WERI-Rb-1 (cell line): Measurements from ENCODE around the gene SRRM5.
"Not testable (repeated sequence)": the region's sequence is repeated elsewhere in the genome, so short reads cannot be mapped to it uniquely, and the experiment has no call there.

Experiments used
- DNase-seq: peaks from one replicate; pipeline ENCODE4 v3.0.0-alpha.2; 2020
- H3K27ac ChIP-seq: fragments of 250-450 bp; sonication (Bioruptor Pico); 2 replicates; pipeline ENCODE4 v1.5.1; 2020; ENCODE audit warnings: mild to moderate bottlenecking, moderate library complexity
- H3K27me3 ChIP-seq: fragments of 250-450 bp; sonication (Bioruptor Pico); 2 replicates; pipeline ENCODE4 v1.5.1; 2021; ENCODE audit warnings: mild to moderate bottlenecking, low read depth, moderate library complexity; ENCODE audit not compliant: insufficient read depth, severe bottlenecking
- H3K36me3 ChIP-seq: fragments of 250-450 bp; sonication (Bioruptor Pico); 2 replicates; pipeline ENCODE4 v1.5.1; 2020; ENCODE audit warnings: mild to moderate bottlenecking, moderate library complexity
- H3K4me3 ChIP-seq: 2 replicates; pipeline ENCODE4 v1.5.1; 2011; ENCODE audit warnings: low read depth, mild to moderate bottlenecking, control low read depth, low read length
- H3K9me3 ChIP-seq: fragments of 250-450 bp; sonication (Bioruptor Pico); 2 replicates; pipeline ENCODE4 v1.5.1; 2021; ENCODE audit warnings: mild to moderate bottlenecking, moderate library complexity; ENCODE audit not compliant: severe bottlenecking
- TF ChIP-seq, protein P1 (sequence below): IDR thresholded peaks from 2 replicates; pipeline ENCODE4 v1.5.1; 2011; ENCODE audit warnings: low read depth, mild to moderate bottlenecking, control low read depth, inconsistent platforms, low read length

Gene SRRM5

DNA sequence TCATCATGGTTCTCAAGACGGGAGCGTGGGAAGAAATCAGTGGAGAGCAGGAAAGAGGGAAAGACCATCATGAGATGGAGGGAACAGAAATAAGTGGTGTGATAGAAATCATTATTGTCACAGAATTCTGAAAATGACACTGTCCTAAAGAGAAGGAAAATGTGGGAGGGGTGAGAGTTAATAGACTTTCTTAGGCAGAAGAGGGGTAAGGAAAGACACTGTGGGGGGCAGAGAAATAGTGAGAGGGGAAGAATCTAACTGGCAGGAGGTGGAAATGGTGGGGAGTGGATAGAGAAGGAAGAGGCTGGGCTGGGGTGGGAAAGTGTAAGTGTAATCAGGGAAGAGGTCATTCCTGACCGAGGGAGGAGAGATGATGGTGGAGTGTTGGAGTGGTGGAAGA lies 33.1 kb upstream of the SRRM5 start:
- TF ChIP-seq, protein P1, sequence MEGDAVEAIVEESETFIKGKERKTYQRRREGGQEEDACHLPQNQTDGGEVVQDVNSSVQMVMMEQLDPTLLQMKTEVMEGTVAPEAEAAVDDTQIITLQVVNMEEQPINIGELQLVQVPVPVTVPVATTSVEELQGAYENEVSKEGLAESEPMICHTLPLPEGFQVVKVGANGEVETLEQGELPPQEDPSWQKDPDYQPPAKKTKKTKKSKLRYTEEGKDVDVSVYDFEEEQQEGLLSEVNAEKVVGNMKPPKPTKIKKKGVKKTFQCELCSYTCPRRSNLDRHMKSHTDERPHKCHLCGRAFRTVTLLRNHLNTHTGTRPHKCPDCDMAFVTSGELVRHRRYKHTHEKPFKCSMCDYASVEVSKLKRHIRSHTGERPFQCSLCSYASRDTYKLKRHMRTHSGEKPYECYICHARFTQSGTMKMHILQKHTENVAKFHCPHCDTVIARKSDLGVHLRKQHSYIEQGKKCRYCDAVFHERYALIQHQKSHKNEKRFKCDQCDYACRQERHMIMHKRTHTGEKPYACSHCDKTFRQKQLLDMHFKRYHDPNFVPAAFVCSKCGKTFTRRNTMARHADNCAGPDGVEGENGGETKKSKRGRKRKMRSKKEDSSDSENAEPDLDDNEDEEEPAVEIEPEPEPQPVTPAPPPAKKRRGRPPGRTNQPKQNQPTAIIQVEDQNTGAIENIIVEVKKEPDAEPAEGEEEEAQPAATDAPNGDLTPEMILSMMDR, result no peak

DNA sequence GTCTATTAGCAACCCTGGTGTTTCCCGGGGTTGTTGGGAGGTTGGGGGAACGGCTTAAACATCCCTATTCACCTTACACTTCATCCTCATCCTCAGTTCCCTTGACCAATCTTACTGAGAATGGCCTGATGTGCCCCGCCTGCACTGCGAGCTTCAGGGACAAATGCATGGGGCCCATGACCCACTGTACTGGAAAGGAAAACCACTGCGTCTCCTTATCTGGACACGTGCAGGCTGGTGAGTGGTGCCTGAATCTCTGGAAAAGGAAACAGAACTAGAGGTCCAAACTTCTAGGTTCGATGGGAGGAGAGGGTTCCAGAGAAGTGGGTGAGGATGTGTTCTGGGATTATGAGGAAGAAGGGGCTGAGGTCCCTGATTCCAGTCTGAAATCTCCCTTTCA lies 30.4 kb upstream of the SRRM5 start:
- Histone ChIP-seq H3K27ac (no peak overlapping the region), H3K36me3 (no peaks in the 10 kb centered on the region; the same call in 1 of the 2 replicates), H3K27me3 (no peaks in the 10 kb centered on the region), H3K9me3 (no peaks in the 10 kb centered on the region), H3K4me3 (no peak overlapping the region)
- DNase-seq, result no peak
- TF ChIP-seq, protein P1, result no peak

More for the DNA sequence above, 33.1 kb upstream of the SRRM5 start:
- no peaks in the 10 kb centered on the region for H3K9me3 ChIP-seq
- H3K27ac ChIP-seq, result no peak overlapping the region
- DNase-seq, result no peak
- no peak overlapping the region for H3K4me3 ChIP-seq
- no peaks in the 10 kb centered on the region for H3K27me3 ChIP-seq
- peaks cover 6% of the 10 kb centered on the region; the same call in 1 of the 2 replicates for H3K36me3 ChIP-seq

DNA sequence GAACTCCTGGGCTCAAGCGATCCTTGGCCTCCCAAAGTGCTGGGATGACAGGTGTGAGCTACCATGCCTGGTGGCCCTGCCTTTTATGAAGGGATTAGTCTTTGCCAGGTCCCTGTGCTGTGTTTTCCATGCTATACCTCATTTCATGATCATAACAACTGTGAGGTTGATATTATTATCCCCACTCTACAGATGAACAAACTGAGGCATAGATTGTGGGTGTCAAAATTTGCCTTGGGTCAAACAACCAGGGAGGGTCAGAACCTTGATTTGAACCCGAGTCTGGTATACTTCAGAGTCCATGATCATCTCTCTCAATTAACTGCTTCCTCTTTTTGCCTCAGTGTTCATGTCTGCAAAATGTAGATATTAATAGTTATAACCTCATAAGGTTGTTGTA lies 29.4 kb upstream of the SRRM5 start:
- Histone ChIP-seq H3K9me3 (no peaks in the 10 kb centered on the region), H3K36me3 (no peaks in the 10 kb centered on the region; the same call in none of the 2 replicates), H3K27ac (no peak overlapping the region), H3K27me3 (no peaks in the 10 kb centered on the region), H3K4me3 (no peak overlapping the region)
- TF ChIP-seq, protein P1, result no peak
- DNase-seq, result no peak

DNA sequence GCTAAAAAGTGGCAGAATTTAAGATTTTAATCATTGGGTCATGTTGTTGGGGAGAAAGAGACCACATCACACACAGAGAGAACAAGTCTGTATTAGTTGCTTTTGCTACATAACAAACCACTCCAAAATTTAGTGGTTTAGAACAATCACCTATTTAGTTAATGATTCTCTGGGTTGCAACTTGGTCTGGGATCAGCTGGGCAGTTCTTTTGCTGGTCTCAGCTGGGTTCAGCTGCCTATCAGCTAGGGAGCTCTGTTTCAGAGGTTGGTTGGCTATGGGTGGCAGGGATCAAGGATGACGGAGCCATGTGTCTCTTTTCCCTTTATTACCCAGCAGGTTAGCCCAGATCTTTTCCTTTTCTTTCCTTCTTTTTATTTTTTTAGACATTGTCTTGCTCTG lies 27.4 kb upstream of the SRRM5 start:
- no peak overlapping the region for H3K27ac ChIP-seq
- no peaks in the 10 kb centered on the region for H3K27me3 ChIP-seq
- TF ChIP-seq, protein P1, result no peak
- peaks cover 4% of the 10 kb centered on the region for H3K36me3 ChIP-seq
- H3K4me3 ChIP-seq, result no peak overlapping the region
- no peaks in the 10 kb centered on the region for H3K9me3 ChIP-seq
- DNase-seq, result no peak

DNA sequence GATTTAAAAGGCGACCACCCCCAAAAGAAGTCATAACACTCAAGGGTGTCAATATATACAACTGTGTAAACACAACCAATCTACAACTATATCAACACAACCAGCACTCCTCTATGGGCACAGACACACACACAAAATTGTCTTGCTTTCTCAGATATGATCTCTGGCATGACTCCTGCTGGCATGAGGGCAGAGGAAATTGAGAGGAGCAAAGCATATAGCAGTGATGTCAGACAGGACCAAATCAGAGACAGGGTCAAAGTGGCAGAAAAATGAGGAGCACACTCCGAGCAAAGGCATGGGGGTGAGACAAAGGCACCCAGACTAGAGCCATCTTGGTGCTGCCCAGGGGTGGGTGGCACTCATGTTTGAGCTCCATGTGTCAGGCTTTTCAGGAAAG lies 25.5 kb upstream of the SRRM5 start:
- Histone ChIP-seq H3K36me3 (peaks cover 8% of the 10 kb centered on the region), H3K27me3 (no peaks in the 10 kb centered on the region), H3K9me3 (no peaks in the 10 kb centered on the region), H3K27ac (no peak overlapping the region), H3K4me3 (no peak overlapping the region)
- TF ChIP-seq, protein P1, result no peak
- no peak for DNase-seq

DNA sequence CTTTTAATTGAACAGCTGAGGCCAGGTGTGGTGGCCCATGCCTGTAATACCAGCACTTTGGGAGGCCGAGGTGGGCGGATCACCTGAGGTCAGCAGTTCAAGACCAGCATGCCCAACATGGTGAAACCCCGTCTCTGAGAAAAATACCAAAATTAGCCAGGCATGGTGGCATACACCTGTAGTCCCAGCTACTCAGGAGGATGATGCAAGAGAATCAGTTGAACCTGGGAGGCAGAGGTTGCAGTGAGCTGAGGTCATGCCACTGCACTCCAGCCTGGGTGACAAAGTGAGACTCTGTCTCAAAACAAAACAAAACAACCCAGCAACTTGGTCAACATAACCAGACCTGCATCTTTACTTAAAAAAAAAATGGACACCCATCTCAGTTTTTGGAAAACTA lies 24.9 kb upstream of the SRRM5 start:
- not testable (repeated sequence) for H3K4me3 ChIP-seq, H3K9me3 ChIP-seq, H3K27ac ChIP-seq, H3K27me3 ChIP-seq, DNase-seq
- peaks cover 11% of the 10 kb centered on the region for H3K36me3 ChIP-seq
